ENCODE measurements around the gene RAI1. TPM values are rescaled to one million over a fixed set of nuclear protein-coding genes. Genes with fewer than 3 reads are reported as not detected.
A peak's percentile ranks its signal among the peaks of the same experiment; 100 is the strongest.

The RAI1 gene
- total RNA-seq, 1 experiment from 2014 or later = 46.8 TPM

DNA sequence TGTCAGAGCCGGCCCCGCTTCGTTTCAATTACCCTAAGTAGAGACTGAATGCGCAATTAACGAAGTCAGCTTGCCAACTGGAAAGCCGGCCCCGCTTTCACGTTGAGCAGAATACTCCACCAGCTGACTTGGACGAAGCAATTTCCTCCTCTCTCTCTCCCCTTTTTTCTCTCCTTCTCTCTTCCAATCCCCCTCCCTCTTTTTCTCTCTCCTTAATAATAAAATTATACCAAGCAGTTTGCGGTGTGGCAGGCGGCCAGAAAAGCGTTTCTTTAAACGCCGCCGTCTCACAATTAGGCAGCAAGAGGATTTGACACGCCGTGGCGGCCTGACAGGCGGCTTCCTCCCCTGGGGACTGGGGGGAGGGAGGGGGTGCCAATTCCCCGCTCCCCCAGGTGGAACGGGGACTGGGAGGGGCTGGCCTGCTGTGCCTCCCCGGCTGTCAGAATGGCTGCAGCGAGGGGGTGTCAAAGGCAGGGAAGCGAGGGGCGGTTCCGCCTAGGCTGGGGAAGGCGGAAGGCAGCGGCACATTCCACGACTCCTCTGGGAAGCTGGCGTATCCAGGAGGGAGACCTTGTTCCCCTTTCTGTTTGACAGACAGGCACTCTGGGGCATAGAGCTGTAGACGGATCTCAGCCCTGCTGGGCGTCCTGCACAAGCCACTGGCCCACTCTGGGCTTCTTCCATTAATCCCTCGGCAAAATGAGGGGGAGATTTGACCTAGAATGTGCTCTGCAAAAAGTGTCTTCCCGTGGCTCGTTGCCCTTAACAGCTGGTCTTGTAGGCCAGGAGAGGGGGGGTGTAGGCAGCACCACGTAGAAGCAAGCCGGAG, 102.8 kb downstream of the RAI1 start:
- peaks cover 74% of the 10 kb centered on the region for H3K4me1 ChIP-seq (ENCODE audit: insufficient read depth, low read length, poor library complexity, severe bottlenecking)
- DNase-seq (ENCODE audit: low spot score) = peak; percentile 99
- POLR2A ChIA-PET (ENCODE audit: low non-redundant PET) = no interaction called here
- H3K9me3 ChIP-seq (ENCODE audit: low read depth, low read length, poor library complexity, severe bottlenecking) = no peaks in the 10 kb centered on the region
- H3K4me3 ChIP-seq (ENCODE audit: low read depth, low read length, poor library complexity, severe bottlenecking) = peak overlapping the region; percentile 63
- intact Hi-C loops (cut with micrococcal nuclease; ENCODE audit: unreplicated experiment) = loop anchor here (1.0 kb wide), 1 partner anchor 32 kb away; no protein-coding TSS in a partner anchor
- CTCF ChIA-PET = interaction anchor here (0.5 to 1.5 kb wide), 2 partner anchors 102 to 135 kb away, joined by 3 to 4 read pairs; no protein-coding TSS in a partner anchor
- H3K36me3 ChIP-seq (ENCODE audit: insufficient read depth, low read length, poor library complexity, severe bottlenecking) = no peaks in the 10 kb centered on the region
- no peaks in the 10 kb centered on the region for H3K27me3 ChIP-seq (replicated peaks; ENCODE audit: insufficient read depth, low read depth, low read length, poor library complexity)
- no TSS peak for BruUV-seq (replicated peaks)
- peak overlapping the region; percentile 86 for H3K27ac ChIP-seq (ENCODE audit: low read depth, low read length, poor library complexity, severe bottlenecking)
- TF ChIP-seq, protein P1, sequence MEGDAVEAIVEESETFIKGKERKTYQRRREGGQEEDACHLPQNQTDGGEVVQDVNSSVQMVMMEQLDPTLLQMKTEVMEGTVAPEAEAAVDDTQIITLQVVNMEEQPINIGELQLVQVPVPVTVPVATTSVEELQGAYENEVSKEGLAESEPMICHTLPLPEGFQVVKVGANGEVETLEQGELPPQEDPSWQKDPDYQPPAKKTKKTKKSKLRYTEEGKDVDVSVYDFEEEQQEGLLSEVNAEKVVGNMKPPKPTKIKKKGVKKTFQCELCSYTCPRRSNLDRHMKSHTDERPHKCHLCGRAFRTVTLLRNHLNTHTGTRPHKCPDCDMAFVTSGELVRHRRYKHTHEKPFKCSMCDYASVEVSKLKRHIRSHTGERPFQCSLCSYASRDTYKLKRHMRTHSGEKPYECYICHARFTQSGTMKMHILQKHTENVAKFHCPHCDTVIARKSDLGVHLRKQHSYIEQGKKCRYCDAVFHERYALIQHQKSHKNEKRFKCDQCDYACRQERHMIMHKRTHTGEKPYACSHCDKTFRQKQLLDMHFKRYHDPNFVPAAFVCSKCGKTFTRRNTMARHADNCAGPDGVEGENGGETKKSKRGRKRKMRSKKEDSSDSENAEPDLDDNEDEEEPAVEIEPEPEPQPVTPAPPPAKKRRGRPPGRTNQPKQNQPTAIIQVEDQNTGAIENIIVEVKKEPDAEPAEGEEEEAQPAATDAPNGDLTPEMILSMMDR (conservative IDR thresholded peaks at IDR 0.05; ENCODE audit: low read depth, low read length) = no peak
- no peak for TF ChIP-seq EZH2 (IDR thresholded peaks at IDR 0.05; ENCODE audit: borderline replicate concordance, low read depth, low read length, poor library complexity, severe bottlenecking)

DNA sequence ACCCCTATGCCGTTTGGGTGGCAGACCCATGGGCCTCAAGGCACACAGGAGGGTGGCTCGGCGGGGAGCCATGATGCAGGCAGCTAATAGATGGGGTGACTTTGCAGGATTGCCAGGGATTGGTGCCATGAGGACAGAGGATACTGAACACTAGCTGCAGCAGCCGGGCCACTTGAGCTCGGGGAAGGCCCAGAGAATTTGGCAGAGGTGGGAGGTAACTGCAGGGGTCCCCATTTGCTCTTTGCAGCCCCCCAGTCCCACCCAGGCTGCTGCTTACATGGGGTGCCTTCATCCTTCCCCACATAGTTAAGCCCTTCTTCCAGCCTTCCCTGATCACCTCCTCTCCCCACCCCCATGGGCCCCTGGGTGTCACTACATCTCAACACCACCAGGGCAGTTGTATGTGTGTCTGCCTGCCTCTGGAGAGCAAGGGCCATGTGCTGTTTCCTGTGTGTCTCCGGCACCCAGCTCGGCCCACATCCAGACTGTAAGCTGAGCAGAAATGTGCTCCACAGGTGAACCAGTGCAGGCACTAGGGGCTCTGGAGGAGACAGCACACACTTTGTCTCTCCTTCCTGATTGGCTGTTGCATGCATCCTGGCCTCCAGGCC, 103.5 kb downstream of the RAI1 start:
- no TSS peak for BruUV-seq (replicated peaks)
- no peak for TF ChIP-seq EZH2 (IDR thresholded peaks at IDR 0.05; ENCODE audit: borderline replicate concordance, low read depth, low read length, poor library complexity, severe bottlenecking)
- TF ChIP-seq, protein P1 (conservative IDR thresholded peaks at IDR 0.05; ENCODE audit: low read depth, low read length) = peak; percentile 26
- Histone ChIP-seq H3K27me3 (replicated peaks; ENCODE audit: insufficient read depth, low read depth, low read length, poor library complexity) (no peaks in the 10 kb centered on the region), H3K4me1 (ENCODE audit: insufficient read depth, low read length, poor library complexity, severe bottlenecking) (peaks cover 74% of the 10 kb centered on the region), H3K4me3 (ENCODE audit: low read depth, low read length, poor library complexity, severe bottlenecking) (peak overlapping the region; percentile 63), H3K36me3 (ENCODE audit: insufficient read depth, low read length, poor library complexity, severe bottlenecking) (no peaks in the 10 kb centered on the region), H3K27ac (ENCODE audit: low read depth, low read length, poor library complexity, severe bottlenecking) (peak overlapping the region; percentile 86), H3K9me3 (ENCODE audit: low read depth, low read length, poor library complexity, severe bottlenecking) (no peaks in the 10 kb centered on the region)
- ChIA-PET CTCF (interaction anchor here (1.5 kb wide), 1 partner anchor 134 kb away, joined by 4 read pairs; no protein-coding TSS in a partner anchor), POLR2A (ENCODE audit: low non-redundant PET) (no interaction called here)
- DNase-seq (ENCODE audit: low spot score) = peak; percentile 81
- intact Hi-C loops (cut with micrococcal nuclease; ENCODE audit: unreplicated experiment) = loop anchor here (1.0 kb wide), 1 partner anchor 32 kb away; no protein-coding TSS in a partner anchor

DNA sequence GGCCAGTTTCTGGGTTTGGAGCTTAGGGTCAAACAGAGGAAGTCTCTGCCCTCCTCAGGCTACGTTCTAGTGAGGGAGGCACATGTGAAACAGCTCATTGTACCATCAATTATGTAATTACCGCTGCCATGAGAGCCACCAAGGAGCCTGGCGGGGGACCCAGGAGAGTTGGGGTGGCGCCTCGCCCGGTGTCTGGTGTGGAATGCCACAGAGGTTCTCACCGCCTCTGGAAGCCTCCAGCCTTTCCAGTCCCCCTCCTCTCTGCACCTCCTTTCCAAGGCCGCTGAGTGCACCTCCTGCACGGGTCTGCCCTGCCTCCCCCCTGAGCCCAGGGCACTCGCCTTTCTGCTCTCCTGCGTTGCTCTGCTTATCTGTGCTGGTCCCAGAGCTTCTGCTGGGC, 104.1 kb downstream of the RAI1 start:
- BruUV-seq (replicated peaks) = no TSS peak
- Histone ChIP-seq H3K27ac (ENCODE audit: low read depth, low read length, poor library complexity, severe bottlenecking) (peak overlapping the region; percentile 86), H3K36me3 (ENCODE audit: insufficient read depth, low read length, poor library complexity, severe bottlenecking) (no peaks in the 10 kb centered on the region), H3K4me3 (ENCODE audit: low read depth, low read length, poor library complexity, severe bottlenecking) (no peak overlapping the region), H3K27me3 (replicated peaks; ENCODE audit: insufficient read depth, low read depth, low read length, poor library complexity) (no peaks in the 10 kb centered on the region), H3K4me1 (ENCODE audit: insufficient read depth, low read length, poor library complexity, severe bottlenecking) (peaks cover 76% of the 10 kb centered on the region), H3K9me3 (ENCODE audit: low read depth, low read length, poor library complexity, severe bottlenecking) (no peaks in the 10 kb centered on the region)
- POLR2A ChIA-PET (ENCODE audit: low non-redundant PET) = no interaction called here
- TF ChIP-seq EZH2 (IDR thresholded peaks at IDR 0.05; ENCODE audit: borderline replicate concordance, low read depth, low read length, poor library complexity, severe bottlenecking) = no peak
- TF ChIP-seq, protein P1 (conservative IDR thresholded peaks at IDR 0.05; ENCODE audit: low read depth, low read length) = no peak
- intact Hi-C loops (cut with micrococcal nuclease; ENCODE audit: unreplicated experiment) = no loop called here
- CTCF ChIA-PET = no interaction called here
- DNase-seq (ENCODE audit: low spot score) = peak; percentile 44
